ENCODE data around the gene COX19. TPM values are rescaled to one million over a fixed set of nuclear protein-coding genes. Genes with fewer than 3 reads are reported as not detected.

The COX19 gene
- total and polyA plus RNA-seq, 2 of the 13 experiments (the other 11 are each of a cell fraction or from before 2014, with no cell fraction given), result 11.5 to 21.7 TPM

GRCh38 chr7:992709-993607 is 17.6 kb upstream of the COX19 start:
- H3K4me2 ChIP-seq (ENCODE audit: low read depth, low read length), result peak overlapping the region; percentile 82
- FAIRE-seq, result peak; percentile 79
- no peaks in the 10 kb centered on the region for H3K9me3 ChIP-seq (ENCODE audit: low read length)
- intact Hi-C loops (cut with micrococcal nuclease; ENCODE audit: unreplicated experiment), result loop anchor here (1.0 to 5.0 kb wide), 4 partner anchors 11 to 72 kb away; no protein-coding TSS in a partner anchor
- peak overlapping the region; percentile 54 to 74 (median 61); a peak in 5 of 6 replicates for H3K4me3 ChIP-seq (replicated peaks in 1 of 3; ENCODE audit: insufficient read depth in 1 of 3, low read depth in 2 of 3, low read length in 3 of 3)
- H3K36me3 ChIP-seq (replicated peaks in 1 of 2; ENCODE audit: control insufficient read depth in 1 of 2, insufficient read depth in 2 of 2, low read length in 2 of 2), result peaks cover 0 to 3% of the 10 kb centered on the region in 2 experiments; a peak in 1 of 5 replicates
- H3K27me3 ChIP-seq (ENCODE audit: control insufficient read depth in 1 of 2, insufficient read depth in 2 of 2, low read length in 2 of 2), result no peaks in the 10 kb centered on the region
- ChIA-PET CTCF (ENCODE audit: low intra/inter-chr PET ratio, low total read pairs) (interaction anchor here (0.6 to 4.4 kb wide), 15 partner anchors 15 to 190 kb away, joined by 3 to 65 read pairs (median 5); partner anchors contain the start of genes COX19 and GPER1), POLR2A (interaction anchor here (0.7 to 5.2 kb wide), 31 partner anchors 9 to 190 kb away, joined by 3 to 292 read pairs (median 5); partner anchors contain the start of genes ADAP1, COX19, CYP2W1 and GET4)
- BruUV-seq (replicated peaks), result no TSS peak
- ATAC-seq, result peak; percentile 82
- WGBS (ENCODE audit: low lambda C conversion rate), result 7% methylated on average over 22 of the region's 34 CpGs
- H2AFZ ChIP-seq (ENCODE audit: low read length), result no peak overlapping the region
- peaks cover 35% of the 10 kb centered on the region for H3K4me1 ChIP-seq (ENCODE audit: insufficient read depth, low read length)
- in situ Hi-C loops (cut with HindIII; ENCODE audit: extremely low pct_ligation_motif_present, low pct_unique_long_range_greater_than_20kb), result loop anchor here (5.0 kb wide), 1 partner anchor 74 kb away; no protein-coding TSS in a partner anchor
- peak; percentile 93 for DNase-seq (ENCODE audit: low spot score)
- H4K20me1 ChIP-seq (ENCODE audit: insufficient read depth, low read length), result no peaks in the 10 kb centered on the region
- H3K27ac ChIP-seq (ENCODE audit: extremely low read length, insufficient read depth, low read length), result peak overlapping the region; percentile 91
- peak overlapping the region; percentile 71 for H3K9ac ChIP-seq (ENCODE audit: insufficient read depth, low read depth, low read length)
- H3K79me2 ChIP-seq (ENCODE audit: insufficient read depth, low read length), result no peaks in the 10 kb centered on the region
- TF ChIP-seq ISX (CRISPR knock-in tag; conservative IDR thresholded peaks at IDR 0.05) (no peak), RFX1 (IDR thresholded peaks at IDR 0.05) (no peak), SRF (IDR thresholded peaks at IDR 0.05; ENCODE audit: low read depth, low read length) (no peak), NR3C1 (CRISPR knock-in tag; IDR thresholded peaks at IDR 0.05) (no peak), PHF5A (CRISPR knock-in tag; IDR thresholded peaks at IDR 0.05; ENCODE audit: low read depth, unreplicated experiment) (peak; percentile 93), ARNT2 (CRISPR knock-in tag; IDR thresholded peaks at IDR 0.05; ENCODE audit: low read depth) (peak; percentile 83), E2F2 (CRISPR knock-in tag; IDR thresholded peaks at IDR 0.05; ENCODE audit: borderline replicate concordance) (no peak), PCBP1 (IDR thresholded peaks at IDR 0.05; ENCODE audit: borderline replicate concordance, low read depth, low read length) (no peak), MED1 (CRISPR knock-in tag; IDR thresholded peaks at IDR 0.05) (peak; percentile 81), DDIT3 (CRISPR knock-in tag; IDR thresholded peaks at IDR 0.05) (no peak), ZNF670 (CRISPR knock-in tag; IDR thresholded peaks at IDR 0.05; ENCODE audit: borderline replicate concordance) (peak; percentile 81), ZNF44 (CRISPR knock-in tag; IDR thresholded peaks at IDR 0.05) (no peak), ZNF136 (CRISPR knock-in tag; IDR thresholded peaks at IDR 0.05; ENCODE audit: low read depth) (peak; percentile 92; the same call in 1 of the 2 replicates), ZNF674 (CRISPR knock-in tag; IDR thresholded peaks at IDR 0.05; ENCODE audit: low read depth) (no peak), HNRNPH1 (optimal IDR thresholded peaks at IDR 0.05; ENCODE audit: low read depth, low read length) (peak; percentile 56), ZNF790 (CRISPR knock-in tag; IDR thresholded peaks at IDR 0.05; ENCODE audit: borderline replicate concordance) (no peak), MYNN (CRISPR knock-in tag; IDR thresholded peaks at IDR 0.05; ENCODE audit: low read depth) (no peak), ASH2L (IDR thresholded peaks at IDR 0.05; ENCODE audit: insufficient read length, low read depth, low read length) (no peak), ZNF563 (CRISPR knock-in tag; IDR thresholded peaks at IDR 0.05) (no peak), CREB1 (IDR thresholded peaks at IDR 0.05) (0 out of 2 replicates have a peak, but pooled peaks have one; percentile 11), CREB1 (CRISPR knock-in tag; IDR thresholded peaks at IDR 0.05) (no peak), GPBP1L1 (CRISPR knock-in tag; IDR thresholded peaks at IDR 0.05) (no peak)
